Right renal pelvis (tissue), 4 donors: ENCODE results near the gene ETV2. TPM values are rescaled to one million over a fixed set of nuclear protein-coding genes. Genes with fewer than 3 reads are reported as not detected.

Experiments used
- DNase-seq, 4 donors: peaks; one replicate each; pipeline ENCODE4 v3.0.0-alpha.2; 2013; ENCODE audit warnings: low read depth in 4 of 4, low spot score in 3 of 4, missing footprints in 1 of 4
- polyA plus RNA-seq, 4 donors: library from polyadenylated mRNA; unstranded; fragments of 120-200 nt; gene quantifications; one replicate each; pipeline ENCODE4 v1.2.1, GENCODE V29; 2013; ENCODE audit not compliant: insufficient read length in 4 of 4

The ETV2 gene
- polyA plus RNA-seq, 4 donors = 1.6 to 3.1 (median 1.7) TPM

- DNase-seq = no peak
These were observed 18.1 kb upstream of the ETV2 start for GRCh38 chr19:35623327-35624010.

GRCh38 chr19:35628264-35628564 lies 13.3 kb upstream of the ETV2 start:
- DNase-seq = no peak

GRCh38 chr19:35628565-35629331 lies 12.8 kb upstream of the ETV2 start, which contains the start of gene RBM42:
TSS of gene RBM42 (plus strand) at chr19:35629036. CDS start at chr19:35629154, 118 bp downstream.
- peak; percentile 98 to 99 (median 98) for DNase-seq

DNA sequence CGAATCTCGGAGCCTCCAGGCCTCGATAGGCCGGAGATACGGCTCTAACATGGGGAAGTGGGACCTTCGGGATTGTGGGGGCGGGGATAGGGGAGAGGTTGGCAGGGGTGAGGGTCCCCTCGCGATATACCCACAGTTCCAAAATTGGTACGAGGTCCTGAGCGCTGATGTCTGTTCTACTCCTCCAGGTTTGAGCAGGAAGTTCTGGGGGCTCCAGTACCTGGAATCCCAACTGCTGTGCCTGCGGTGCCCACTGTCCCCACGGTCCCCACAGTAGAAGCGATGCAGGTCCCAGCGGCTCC lies 12.3 kb upstream of the ETV2 start:
- no peak for DNase-seq

DNA sequence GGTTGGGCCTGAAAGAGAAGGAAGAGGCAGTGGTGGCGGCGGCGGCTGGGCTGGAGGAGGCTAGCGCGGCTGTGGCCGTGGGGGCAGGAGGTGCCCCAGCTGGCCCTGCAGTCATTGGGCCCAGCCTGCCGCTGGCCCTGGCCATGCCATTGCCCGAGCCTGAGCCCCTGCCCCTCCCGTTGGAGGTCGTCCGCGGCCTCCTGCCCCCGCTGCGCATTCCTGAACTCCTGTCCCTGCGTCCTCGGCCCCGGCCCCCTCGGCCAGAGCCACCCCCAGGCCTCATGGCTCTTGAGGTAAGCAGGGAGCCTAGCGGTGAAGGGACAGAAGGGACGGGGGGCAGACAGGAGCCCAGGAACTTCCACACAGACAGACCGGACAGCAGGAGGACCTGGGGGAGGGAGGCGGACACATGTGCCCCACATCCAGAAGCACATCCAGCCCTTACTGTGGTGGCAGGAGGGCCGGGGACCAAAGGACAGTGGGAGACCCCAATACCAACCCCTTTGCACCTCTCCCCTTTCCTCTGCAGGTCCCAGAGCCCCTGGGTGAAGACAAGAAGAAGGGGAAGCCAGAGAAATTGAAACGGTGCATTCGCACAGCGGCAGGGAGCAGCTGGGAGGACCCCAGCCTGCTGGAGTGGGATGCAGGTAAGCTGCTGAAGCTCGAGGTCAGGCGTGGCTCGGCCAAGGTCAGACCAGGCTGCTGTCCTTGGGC lies 7.7 kb upstream of the ETV2 start:
- no peak for DNase-seq

- no peak for DNase-seq
These were observed 4.9 kb upstream of the ETV2 start for GRCh38 chr19:35636651-35637050.

GRCh38 chr19:35637165-35637564 lies 4.4 kb upstream of the ETV2 start:
- DNase-seq = no peak

DNA sequence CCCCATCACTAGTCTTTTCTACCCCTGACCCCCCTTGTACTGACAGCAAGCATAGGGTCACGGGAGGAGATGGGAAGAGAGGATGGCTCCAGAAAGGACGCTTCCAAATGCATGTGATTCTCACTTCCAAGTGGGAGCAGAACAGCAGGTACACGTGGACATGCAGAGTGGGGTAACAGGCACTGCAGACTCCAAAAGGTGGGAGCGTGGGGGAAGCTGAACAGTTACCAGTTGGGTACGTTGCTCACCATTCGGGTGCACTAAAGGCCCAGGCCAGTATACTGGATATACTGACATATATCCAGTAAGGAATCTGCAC lies 2.3 kb upstream of the ETV2 start:
- DNase-seq = no peak

- DNase-seq = no peak
These were observed 1.7 kb upstream of the ETV2 start for GRCh38 chr19:35639863-35640262.

DNA sequence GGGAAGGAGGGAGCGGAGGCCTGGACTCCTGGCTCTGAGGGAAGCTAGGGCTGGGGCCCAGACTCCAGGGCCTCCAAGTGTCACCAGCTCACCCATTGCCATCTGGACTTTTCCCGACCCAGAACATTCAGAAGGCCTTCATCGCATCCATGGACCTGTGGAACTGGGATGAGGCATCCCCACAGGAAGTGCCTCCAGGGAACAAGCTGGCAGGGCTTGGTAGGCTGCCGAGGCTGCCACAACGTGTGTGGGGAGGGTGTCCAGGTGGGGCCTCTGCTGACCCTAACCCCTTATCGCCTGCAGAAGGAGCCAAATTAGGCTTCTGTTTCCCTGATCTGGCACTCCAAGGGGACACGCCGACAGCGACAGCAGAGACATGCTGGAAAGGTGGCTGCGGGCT lies 767 bp downstream of the ETV2 start:
- DNase-seq = no peak

- no peak for DNase-seq
These were observed 1.3 kb downstream of the ETV2 start for GRCh38 chr19:35642798-35643254.

GRCh38 chr19:35643255-35644205 lies 2.0 kb downstream of the ETV2 start:
- DNase-seq = peak; percentile 73 to 84 (median 74)

DNA sequence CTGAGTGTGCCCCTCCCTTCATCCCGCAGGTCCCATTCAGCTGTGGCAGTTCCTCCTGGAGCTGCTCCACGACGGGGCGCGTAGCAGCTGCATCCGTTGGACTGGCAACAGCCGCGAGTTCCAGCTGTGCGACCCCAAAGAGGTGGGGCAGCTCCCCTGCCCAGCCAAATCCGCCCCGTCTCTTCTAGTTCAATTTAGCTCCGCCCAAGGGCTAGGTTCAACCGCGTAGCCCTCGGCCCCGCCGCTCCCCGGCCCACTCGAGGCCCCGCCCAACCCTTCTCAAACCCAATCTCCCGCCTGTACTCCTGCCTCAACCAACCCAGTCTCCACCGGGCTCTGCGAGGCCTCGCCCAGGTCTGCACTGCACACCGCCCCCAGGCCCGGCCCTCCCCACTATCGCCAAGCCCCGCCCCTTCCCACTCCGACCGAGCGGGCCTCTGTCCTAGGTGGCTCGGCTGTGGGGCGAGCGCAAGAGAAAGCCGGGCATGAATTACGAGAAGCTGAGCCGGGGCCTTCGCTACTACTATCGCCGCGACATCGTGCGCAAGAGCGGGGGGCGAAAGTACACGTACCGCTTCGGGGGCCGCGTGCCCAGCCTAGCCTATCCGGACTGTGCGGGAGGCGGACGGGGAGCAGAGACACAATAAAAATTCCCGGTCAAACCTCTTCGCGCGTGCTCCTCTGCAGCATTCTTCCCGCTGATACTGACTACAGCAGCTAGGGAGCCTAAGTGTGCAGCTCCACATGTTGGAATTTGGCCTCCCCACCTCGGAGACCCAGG lies 2.9 kb downstream of the ETV2 start:
- peak; percentile 67 to 77 (median 68) for DNase-seq

GRCh38 chr19:35644987-35645679 lies 3.6 kb downstream of the ETV2 start:
- peak in 3 of 4 donors; percentile 23 to 53 (median 46) for DNase-seq

GRCh38 chr19:35645680-35646511 lies 4.4 kb downstream of the ETV2 start:
- no peak for DNase-seq

DNA sequence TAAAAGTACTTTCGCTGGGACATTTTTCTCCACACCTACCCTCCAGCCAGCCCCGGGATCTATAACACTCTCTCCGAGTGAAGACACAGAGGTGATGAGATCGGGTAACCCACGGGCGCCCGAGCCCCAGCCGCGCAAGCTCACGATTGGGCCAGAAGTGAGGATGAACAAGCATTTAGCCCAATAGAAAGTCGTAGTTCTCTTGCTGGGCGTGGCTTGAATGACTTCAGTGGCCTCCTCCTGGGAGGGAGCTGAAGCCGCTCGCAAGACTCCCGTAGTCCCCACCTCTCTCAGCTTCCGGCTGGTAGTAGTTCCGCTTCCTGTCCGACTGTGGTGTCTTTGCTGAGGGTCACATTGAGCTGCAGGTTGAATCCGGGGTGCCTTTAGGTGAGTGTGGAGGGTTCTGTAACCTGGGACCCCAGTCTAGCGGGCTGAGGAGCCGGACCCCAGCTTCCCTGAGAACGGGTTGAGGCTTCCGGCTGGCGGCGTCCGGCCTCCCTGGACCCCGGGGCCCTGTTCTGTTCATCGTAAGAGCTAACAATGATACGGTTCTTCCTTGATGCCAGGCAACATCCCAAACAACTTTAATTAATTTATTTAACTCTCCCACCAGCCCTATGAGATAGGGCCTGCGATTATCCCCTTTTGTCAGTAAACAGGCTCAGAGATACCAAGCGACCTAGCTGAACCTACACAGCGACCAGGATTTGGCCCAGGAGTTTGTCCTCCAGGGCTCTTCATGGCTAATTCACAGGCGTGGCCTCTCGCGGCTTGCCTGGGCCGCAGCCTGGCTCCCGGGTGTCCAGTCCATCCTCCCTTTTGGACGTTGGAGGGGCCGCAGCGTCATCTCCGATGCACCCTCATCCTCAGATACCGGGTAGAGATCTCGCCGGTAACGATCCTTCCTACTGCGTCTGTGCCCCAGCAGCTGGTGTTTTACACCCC lies 6.7 kb downstream of the ETV2 start, which contains the start of gene COX6B1:
COX6B1 (plus strand) TSS at position 307 of the 945 bp plus-strand sequence. CDS start 2,921 bp downstream, outside the sequence.
- peak; percentile 74 to 94 (median 91) for DNase-seq

DNA sequence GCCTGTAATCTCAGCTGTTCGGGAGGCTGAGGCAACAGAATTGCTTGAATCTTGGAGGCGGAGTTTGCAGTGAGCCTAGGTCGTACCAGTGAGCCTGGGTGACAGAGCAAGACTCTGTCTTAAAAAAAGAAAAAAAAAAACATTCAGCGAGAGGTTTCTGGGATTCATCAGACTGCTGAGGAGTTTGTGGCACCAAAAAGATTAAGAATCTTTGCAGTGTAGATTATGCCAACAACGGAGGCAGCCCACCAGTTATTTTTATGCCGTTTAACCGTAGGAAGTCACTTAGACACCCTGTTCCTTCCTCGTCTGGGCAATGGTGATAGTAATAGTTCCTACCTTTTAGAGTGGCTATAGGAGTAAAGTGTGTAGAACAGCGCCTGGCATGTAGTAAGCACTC lies 9.0 kb downstream of the ETV2 start:
- no peak for DNase-seq
